Calu3 (cell line): ENCODE measurements around the gene GRIA1. TPM values are rescaled to one million over a fixed set of nuclear protein-coding genes. Genes with fewer than 3 reads are reported as not detected.

ENCODE experiments used
- BruUV-seq: library from RNA; stranded (reverse); fragments of 400-500 nt; replicated peaks from 2 replicates; lab custom pipeline; 2021; lab: Mats Ljungman, UMichigan
- CTCF ChIA-PET: fragments of 300-600 bp; sonication (Branson Sonifier 250); formaldehyde crosslinking; loops from one replicate; lab custom pipeline; 2022; ENCODE audit warnings: antibody characterized with exemption; lab: Charles Lee
- DNase-seq: peaks from one replicate; pipeline ENCODE4 v3.0.0; 2022
- H3K27ac Mint-ChIP-seq: one replicate; pipeline ENCODE4 v1.8.0; 2022; ENCODE audit warnings: mixed read lengths; ENCODE audit not compliant: unreplicated experiment
- H3K27me3 Mint-ChIP-seq: one replicate; pipeline ENCODE4 v1.8.0; 2022; ENCODE audit warnings: mixed read lengths; ENCODE audit not compliant: unreplicated experiment
- H3K36me3 Mint-ChIP-seq: one replicate; pipeline ENCODE4 v1.8.0; 2022; ENCODE audit warnings: mild to moderate bottlenecking, moderate library complexity, mixed read lengths; ENCODE audit not compliant: insufficient read depth, unreplicated experiment
- H3K4me1 Mint-ChIP-seq: one replicate; pipeline ENCODE4 v1.8.0; 2022; ENCODE audit warnings: mild to moderate bottlenecking, low read depth, mixed read lengths; ENCODE audit not compliant: unreplicated experiment
- H3K4me3 Mint-ChIP-seq: one replicate; pipeline ENCODE4 v1.8.0; 2022; ENCODE audit warnings: mild to moderate bottlenecking, low read depth, moderate library complexity, mixed read lengths; ENCODE audit not compliant: unreplicated experiment
- H3K9me3 Mint-ChIP-seq: one replicate; pipeline ENCODE4 v1.8.0; 2022; ENCODE audit warnings: low read depth, mixed read lengths; ENCODE audit not compliant: unreplicated experiment
- CTCF ChIP-seq: fragments of 200-600 bp; IDR thresholded peaks from one replicate; pipeline ENCODE4 v1.8.0; 2022; ENCODE audit warnings: antibody characterized with exemption; ENCODE audit not compliant: unreplicated experiment
- intact Hi-C: fragments of 100-400 bp; cut with micrococcal nuclease; formaldehyde crosslinking; loops from one replicate; pipeline ENCODE4 v1.10.0; 2022; ENCODE audit not compliant: unreplicated experiment
- total RNA-seq: library from RNA; stranded (reverse); gene quantifications from 2 replicates; pipeline ENCODE4 v1.2.3, GENCODE V29; 2022

Gene GRIA1
- total RNA-seq, 1 experiment from 2014 or later: not detected

GRCh38 chr5:153752890-153753289 is 262.4 kb downstream of the GRIA1 start:
- CTCF ChIA-PET: no interaction called here
- peaks cover 23% of the 10 kb centered on the region for H3K27me3 Mint-ChIP-seq
- no peak for DNase-seq
- no peak overlapping the region for H3K4me3 Mint-ChIP-seq
- H3K27ac Mint-ChIP-seq: no peak overlapping the region
- intact Hi-C loops: no loop called here
- no peaks in the 10 kb centered on the region for H3K4me1 Mint-ChIP-seq
- no peaks in the 10 kb centered on the region for H3K36me3 Mint-ChIP-seq
- BruUV-seq: no TSS peak
- TF ChIP-seq CTCF: no peak
- no peaks in the 10 kb centered on the region for H3K9me3 Mint-ChIP-seq

- no peak for TF ChIP-seq CTCF
- no peaks in the 10 kb centered on the region for H3K9me3 Mint-ChIP-seq
- intact Hi-C loops: no loop called here
- H3K36me3 Mint-ChIP-seq: no peaks in the 10 kb centered on the region
- peaks cover 13% of the 10 kb centered on the region for H3K27me3 Mint-ChIP-seq
- BruUV-seq: no TSS peak
- H3K27ac Mint-ChIP-seq: no peak overlapping the region
- H3K4me3 Mint-ChIP-seq: no peak overlapping the region
- no peaks in the 10 kb centered on the region for H3K4me1 Mint-ChIP-seq
- CTCF ChIA-PET: interaction anchor here (0.7 kb wide), 1 partner anchor 1237 kb away, joined by 4 read pairs; no protein-coding TSS in a partner anchor
- DNase-seq: no peak
Measured at GRCh38 chr5:153753645-153754432, 263.4 kb downstream of the GRIA1 start.

GRCh38 chr5:153755913-153756500 is 265.5 kb downstream of the GRIA1 start:
- intact Hi-C loops: no loop called here
- Mint-ChIP-seq H3K27me3 (peaks cover 13% of the 10 kb centered on the region), H3K27ac (no peak overlapping the region), H3K4me1 (no peaks in the 10 kb centered on the region), H3K4me3 (no peak overlapping the region), H3K36me3 (no peaks in the 10 kb centered on the region), H3K9me3 (no peaks in the 10 kb centered on the region)
- DNase-seq: no peak
- BruUV-seq: no TSS peak
- CTCF ChIA-PET: no interaction called here
- no peak for TF ChIP-seq CTCF

GRCh38 chr5:153756540-153756939 is 266.1 kb downstream of the GRIA1 start:
- no TSS peak for BruUV-seq
- H3K27ac Mint-ChIP-seq: no peak overlapping the region
- H3K4me1 Mint-ChIP-seq: no peaks in the 10 kb centered on the region
- no peak for TF ChIP-seq CTCF
- H3K9me3 Mint-ChIP-seq: no peaks in the 10 kb centered on the region
- H3K27me3 Mint-ChIP-seq: peaks cover 12% of the 10 kb centered on the region
- no peak overlapping the region for H3K4me3 Mint-ChIP-seq
- no peak for DNase-seq
- CTCF ChIA-PET: no interaction called here
- no peaks in the 10 kb centered on the region for H3K36me3 Mint-ChIP-seq
- intact Hi-C loops: no loop called here
